ENCODE results near the gene BMP5.

DNA sequence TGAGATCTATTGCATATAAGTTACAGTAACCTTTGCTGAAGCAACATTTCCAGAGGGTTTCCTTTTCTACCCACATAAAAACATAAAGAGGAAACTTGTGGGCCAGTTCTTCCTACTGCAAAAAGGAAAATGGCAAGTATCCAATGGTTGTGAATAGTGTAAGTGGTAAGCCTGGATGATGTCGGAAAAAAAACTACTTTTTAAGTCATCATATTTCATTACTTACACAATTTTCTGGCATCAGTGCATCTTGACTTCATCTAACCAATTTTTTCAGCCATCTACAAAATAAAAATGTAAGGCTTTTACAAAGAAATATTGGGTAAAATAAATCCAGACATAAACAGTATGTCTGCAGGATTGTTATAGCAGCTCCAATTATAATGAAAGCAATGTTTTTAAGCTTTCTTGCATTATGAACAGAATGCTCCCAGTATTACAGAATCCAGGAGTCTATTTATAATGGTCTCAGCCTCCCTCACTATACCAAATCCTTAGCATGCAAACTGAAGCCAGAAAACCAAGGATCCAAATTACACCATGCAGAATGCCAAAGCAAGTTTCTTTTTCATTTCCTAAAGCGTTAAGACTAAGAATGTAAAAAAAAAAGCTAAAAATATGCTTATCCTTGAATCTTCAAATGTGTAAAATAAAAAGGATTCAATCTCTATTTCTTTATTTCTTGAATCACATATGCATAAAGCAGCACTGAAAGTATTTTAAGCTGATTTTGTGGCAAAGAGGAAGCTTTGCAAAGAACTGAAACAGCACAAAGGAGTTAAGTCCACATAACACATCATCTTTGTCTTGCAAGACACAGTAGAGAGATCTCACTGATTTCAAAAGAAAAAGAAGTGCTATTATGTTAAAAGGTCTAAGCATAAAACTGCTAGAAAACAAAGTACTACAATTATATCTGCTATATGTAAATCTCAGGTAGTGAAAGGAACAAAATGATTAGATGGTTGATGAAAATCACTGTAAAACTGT is 169.6 kb downstream of the BMP5 start:
- TF ChIP-seq, protein P1, sequence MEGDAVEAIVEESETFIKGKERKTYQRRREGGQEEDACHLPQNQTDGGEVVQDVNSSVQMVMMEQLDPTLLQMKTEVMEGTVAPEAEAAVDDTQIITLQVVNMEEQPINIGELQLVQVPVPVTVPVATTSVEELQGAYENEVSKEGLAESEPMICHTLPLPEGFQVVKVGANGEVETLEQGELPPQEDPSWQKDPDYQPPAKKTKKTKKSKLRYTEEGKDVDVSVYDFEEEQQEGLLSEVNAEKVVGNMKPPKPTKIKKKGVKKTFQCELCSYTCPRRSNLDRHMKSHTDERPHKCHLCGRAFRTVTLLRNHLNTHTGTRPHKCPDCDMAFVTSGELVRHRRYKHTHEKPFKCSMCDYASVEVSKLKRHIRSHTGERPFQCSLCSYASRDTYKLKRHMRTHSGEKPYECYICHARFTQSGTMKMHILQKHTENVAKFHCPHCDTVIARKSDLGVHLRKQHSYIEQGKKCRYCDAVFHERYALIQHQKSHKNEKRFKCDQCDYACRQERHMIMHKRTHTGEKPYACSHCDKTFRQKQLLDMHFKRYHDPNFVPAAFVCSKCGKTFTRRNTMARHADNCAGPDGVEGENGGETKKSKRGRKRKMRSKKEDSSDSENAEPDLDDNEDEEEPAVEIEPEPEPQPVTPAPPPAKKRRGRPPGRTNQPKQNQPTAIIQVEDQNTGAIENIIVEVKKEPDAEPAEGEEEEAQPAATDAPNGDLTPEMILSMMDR (conservative IDR thresholded peaks at IDR 0.05; ENCODE audit: low read length) = no peak
- TF ChIP-seq EZH2phosphoT487 (IDR thresholded peaks at IDR 0.05; ENCODE audit: borderline replicate concordance) = no peak
